SIG-M5 treated with dmso at 0.1 percent for 504 hours (cell line): ENCODE results near the gene PLA2G2D.

Experiments used
- DNase-seq: peaks from one replicate; lab custom pipeline; 2025; ENCODE audit not compliant: unreplicated experiment; lab: John Stamatoyannopoulos, UW

Gene PLA2G2D

GRCh38 chr1:20119347-20119746, at the start of gene PLA2G2D:
PLA2G2D (minus strand) TSS chr1:20119536; CDS start chr1:20119498, 38 bp downstream.
- DNase-seq, result no peak

DNA sequence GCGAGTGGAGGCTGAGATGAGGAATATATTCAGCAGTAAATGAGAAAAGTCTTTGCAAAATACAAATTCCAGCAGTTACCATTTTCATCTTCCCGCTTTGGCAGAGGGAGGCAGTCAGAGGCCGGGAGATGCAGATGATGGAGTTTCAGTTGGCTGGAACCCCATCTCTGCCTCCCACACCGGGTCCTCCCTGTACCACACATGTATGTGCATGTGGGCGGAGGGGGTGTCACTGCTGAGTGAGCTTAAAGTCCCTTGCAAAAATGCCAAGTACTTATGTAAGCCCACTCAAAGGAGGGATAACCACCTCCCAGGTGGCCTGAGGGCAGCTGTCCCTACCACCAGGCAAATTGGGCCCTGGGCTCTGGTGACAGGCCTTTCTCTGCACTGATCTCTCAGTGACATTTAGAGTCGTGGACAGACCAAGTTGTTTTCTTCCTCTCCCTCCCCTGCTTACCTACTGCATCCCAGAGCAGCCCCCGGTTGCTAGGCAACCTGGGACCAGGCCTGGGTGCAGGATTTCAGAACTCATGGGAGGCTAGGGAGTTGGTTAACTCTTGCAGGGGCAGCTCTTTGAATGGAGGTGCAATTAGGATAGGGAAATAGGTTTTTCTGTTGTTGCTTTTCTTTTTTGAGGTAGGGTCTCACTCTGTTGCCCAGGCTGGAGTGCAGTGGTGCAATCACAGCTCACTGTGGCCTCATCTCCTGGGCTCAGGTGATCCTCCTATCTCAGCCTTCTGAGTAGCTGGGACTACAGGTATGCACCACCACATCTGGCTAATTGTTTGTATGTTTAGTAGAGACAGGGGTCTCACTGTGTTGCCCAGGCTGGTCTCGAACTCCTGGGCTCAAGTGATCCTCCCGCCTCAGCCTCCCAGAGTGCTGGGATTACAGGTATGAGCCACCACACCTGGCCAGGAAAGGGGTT, 49.5 kb upstream of the PLA2G2D start:
- no peak for DNase-seq

DNA sequence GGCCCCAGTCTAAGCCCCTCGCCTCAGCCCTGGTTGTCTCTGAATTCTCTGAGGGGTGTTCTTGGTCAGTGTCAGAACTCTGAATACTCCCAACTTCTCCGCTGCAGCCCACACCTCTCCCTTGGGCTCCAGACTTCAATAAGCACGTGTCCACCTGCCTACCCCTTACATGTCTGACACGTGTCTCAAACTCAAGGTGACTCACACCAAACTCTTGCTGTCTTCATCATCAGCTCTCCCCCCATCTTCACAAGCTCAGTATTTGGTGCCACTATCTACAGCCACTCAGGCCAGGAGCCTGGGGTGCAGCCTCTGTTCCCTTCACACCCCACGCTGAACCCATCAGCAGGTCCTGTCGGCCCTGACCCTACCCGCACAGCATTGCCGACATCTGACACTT, 47.8 kb upstream of the PLA2G2D start:
- no peak for DNase-seq

- no peak for DNase-seq
Observed at GRCh38 chr1:20166051-20166450, 46.7 kb upstream of the PLA2G2D start.

GRCh38 chr1:20165522-20165951, 46.2 kb upstream of the PLA2G2D start:
- peak; percentile 23 for DNase-seq

GRCh38 chr1:20164694-20165202, 45.4 kb upstream of the PLA2G2D start:
- DNase-seq, result no peak

- no peak for DNase-seq
Observed at GRCh38 chr1:20160034-20160433, 40.7 kb upstream of the PLA2G2D start.

DNA sequence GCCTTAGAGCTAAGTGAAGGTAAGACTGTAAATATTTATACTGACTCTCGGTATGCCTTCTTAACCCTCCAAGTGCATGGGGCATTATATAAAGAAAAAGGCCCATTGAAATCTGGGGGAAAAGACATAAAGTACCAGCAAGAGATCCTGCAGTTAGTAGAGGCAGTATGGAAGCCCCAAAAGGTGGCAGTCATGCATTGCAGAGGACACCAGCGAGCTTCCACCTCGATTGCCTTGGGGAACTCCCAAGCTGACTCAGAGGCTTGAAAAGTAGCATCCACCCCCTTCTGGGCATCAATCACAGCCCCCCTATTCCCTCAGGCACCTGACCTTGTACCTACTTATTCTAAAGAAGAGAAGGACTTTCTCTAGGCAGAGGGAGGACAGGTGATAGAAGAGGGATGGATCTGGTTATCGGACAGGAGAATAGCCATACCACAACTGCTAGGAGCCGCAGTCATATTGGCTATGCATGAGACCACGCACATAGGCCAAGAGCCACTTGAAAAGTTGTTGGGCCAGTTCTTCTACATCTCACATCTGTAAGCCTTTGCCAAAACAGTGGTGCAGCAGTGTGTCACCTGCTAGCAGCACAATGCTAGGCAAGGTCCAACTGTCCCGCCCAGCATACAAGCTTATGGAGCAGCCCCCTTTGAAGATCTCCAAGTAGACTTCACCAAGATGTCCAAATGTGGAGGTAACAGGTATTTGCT, 39.2 kb upstream of the PLA2G2D start:
- no peak for DNase-seq

- no peak for DNase-seq
Observed at GRCh38 chr1:20154301-20154831, 35.0 kb upstream of the PLA2G2D start.

- DNase-seq, result peak; percentile 24
Observed at GRCh38 chr1:20153000-20153418, 33.7 kb upstream of the PLA2G2D start.

- no peak for DNase-seq
Observed at GRCh38 chr1:20152599-20152930, 33.2 kb upstream of the PLA2G2D start.

GRCh38 chr1:20151906-20152598, 32.7 kb upstream of the PLA2G2D start:
- peak; percentile 66 for DNase-seq

GRCh38 chr1:20150969-20151368, 31.6 kb upstream of the PLA2G2D start:
- DNase-seq, result no peak

DNA sequence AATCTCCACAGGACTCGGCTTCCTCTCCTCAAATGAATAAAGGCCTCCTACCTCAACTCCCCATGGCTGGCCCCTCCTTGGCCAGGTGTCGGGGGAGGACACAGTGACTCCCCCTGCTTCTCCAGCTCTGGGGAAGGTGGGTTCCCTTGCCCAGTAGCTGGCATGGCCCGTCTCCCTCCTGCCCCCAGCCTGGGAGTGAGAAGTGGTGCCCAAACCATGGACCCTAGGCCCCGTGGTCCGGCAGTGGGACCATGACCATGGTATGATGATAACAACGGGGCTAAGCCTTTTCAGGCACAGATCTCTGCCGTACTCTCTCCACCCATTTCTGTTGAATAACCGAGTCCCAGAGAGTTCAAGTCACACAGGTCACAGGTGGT, 31.0 kb upstream of the PLA2G2D start:
- DNase-seq, result no peak

- no peak for DNase-seq
Observed at GRCh38 chr1:20149601-20150325, 30.4 kb upstream of the PLA2G2D start.

DNA sequence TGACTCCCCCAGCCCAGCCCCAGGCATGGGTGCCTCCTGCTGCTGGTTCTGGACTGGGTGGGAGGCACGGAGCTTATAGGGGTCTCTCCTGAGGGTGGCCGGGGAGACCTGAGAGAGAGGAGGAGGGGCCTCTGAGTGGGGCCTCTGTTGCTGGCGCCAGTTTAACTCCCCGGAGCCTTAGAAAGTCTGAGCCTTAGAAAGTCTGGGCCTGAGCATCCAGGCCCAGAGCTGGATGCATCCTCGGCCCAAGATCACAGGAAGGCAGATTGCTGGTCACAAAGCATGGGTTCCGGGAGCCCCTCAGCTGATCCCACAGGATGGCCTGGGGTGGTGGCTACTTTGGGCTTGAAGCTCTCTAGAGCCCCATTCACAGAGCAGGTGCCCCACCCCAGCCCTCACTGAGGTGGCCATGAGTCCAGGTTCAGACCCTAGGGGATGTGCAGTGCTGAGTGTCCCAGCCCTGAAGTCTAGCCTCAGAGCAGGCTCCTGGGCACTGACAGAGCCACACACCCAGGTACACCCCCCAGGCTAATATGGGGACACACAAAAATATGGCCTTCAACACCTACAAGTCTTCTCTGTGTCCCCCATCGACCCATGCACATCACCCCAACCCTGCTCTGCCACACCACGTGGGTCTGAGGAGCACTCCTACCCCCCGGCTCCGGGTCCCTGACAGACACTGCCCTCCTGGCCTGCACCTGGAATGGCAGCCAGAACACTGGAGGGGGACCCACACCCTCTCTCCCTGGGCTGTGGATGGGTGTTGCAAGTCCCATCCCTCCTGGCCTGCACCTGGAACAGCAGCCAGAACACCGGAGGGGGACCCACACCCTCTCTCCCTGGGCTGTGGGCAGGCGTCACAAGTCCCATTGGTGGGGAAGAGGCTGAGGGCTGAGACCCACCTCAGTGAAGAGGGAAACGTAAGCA, 29.5 kb upstream of the PLA2G2D start:
- DNase-seq, result no peak

GRCh38 chr1:20147846-20148570, 28.7 kb upstream of the PLA2G2D start:
- DNase-seq, result no peak

- DNase-seq, result no peak
Observed at GRCh38 chr1:20143734-20144565, 24.6 kb upstream of the PLA2G2D start.
